WTC11 (cell line): ENCODE data around the gene TOX2.

ENCODE experiments used
- ATF3 ChIP-seq: sonication (generic); formaldehyde crosslinking; conservative IDR thresholded peaks from 2 replicates; pipeline ENCODE4 v1.8.1; 2022; ENCODE audit warnings: mild to moderate bottlenecking, missing genetic modification reagents
- CREB1 ChIP-seq: sonication (generic); formaldehyde crosslinking; IDR thresholded peaks from 2 replicates; pipeline ENCODE4 v1.8.0; 2023; ENCODE audit warnings: mild to moderate bottlenecking, missing genetic modification reagents
- CTCF ChIP-seq: fragments of 200-600 bp; IDR thresholded peaks from 2 replicates; pipeline ENCODE4 v1.8.0; 2022; ENCODE audit warnings: antibody characterized with exemption
- E2F5 ChIP-seq: sonication (generic); formaldehyde crosslinking; IDR thresholded peaks from 2 replicates; pipeline ENCODE4 v1.8.1; 2022; ENCODE audit warnings: mild to moderate bottlenecking, moderate library complexity, missing genetic modification reagents
- GRHL2 ChIP-seq: fragments of 250-450 bp; sonication (Bioruptor Pico); IDR thresholded peaks from 2 replicates; pipeline ENCODE4 v1.8.0; 2022; ENCODE audit warnings: mild to moderate bottlenecking, moderate library complexity; ENCODE audit not compliant: insufficient replicate concordance, severe bottlenecking
- MAX ChIP-seq: sonication (generic); formaldehyde crosslinking; IDR thresholded peaks from 2 replicates; pipeline ENCODE4 v1.8.0; 2022; ENCODE audit warnings: mild to moderate bottlenecking, missing genetic modification reagents
- NFE2L1 ChIP-seq: sonication (generic); formaldehyde crosslinking; IDR thresholded peaks from 2 replicates; pipeline ENCODE4 v1.8.1; 2023; ENCODE audit warnings: missing genetic modification reagents
- USF1 ChIP-seq: sonication (generic); formaldehyde crosslinking; IDR thresholded peaks from 2 replicates; pipeline ENCODE4 v1.8.0; 2022; ENCODE audit warnings: mild to moderate bottlenecking, missing genetic modification reagents
- USF2 ChIP-seq: sonication (generic); formaldehyde crosslinking; IDR thresholded peaks from 2 replicates; pipeline ENCODE4 v1.8.1; 2023; ENCODE audit warnings: mild to moderate bottlenecking, missing genetic modification reagents, moderate library complexity

- TF ChIP-seq MAX (CRISPR knock-in tag), result no peak
- no peak for TF ChIP-seq CTCF
- no peak for TF ChIP-seq USF2 (CRISPR knock-in tag)
- TF ChIP-seq E2F5 (CRISPR knock-in tag), result no peak
- TF ChIP-seq NFE2L1 (CRISPR knock-in tag), result no peak
- TF ChIP-seq CREB1 (CRISPR knock-in tag), result no peak
- TF ChIP-seq GRHL2 (CRISPR knock-in tag), result no peak
- TF ChIP-seq USF1 (CRISPR knock-in tag), result no peak
- no peak for TF ChIP-seq ATF3 (CRISPR knock-in tag)
Observed at GRCh38 chr20:43938017-43938655, 23.5 kb downstream of the TOX2 start.
